GM23338 (cell line): ENCODE measurements around the gene MOB3B. TPM values are rescaled to one million over a fixed set of nuclear protein-coding genes. Genes with fewer than 3 reads are reported as not detected.

Experiments
- ATAC-seq: fragments of 200-7000 bp; cut with Tn5 transposase; 3 replicates; pipeline ENCODE4 v1.9.1; 2020
- DNase-seq: peaks from one replicate; pipeline ENCODE4 v3.0.0-alpha.2; 2015; ENCODE audit warnings: low spot score
- H2AFZ ChIP-seq: fragments of 200-600 bp; sonication (generic); 2 replicates; pipeline ENCODE4 v1.8.0; 2016; ENCODE audit warnings: antibody characterized with exemption, mild to moderate bottlenecking, moderate library complexity
- H3F3A ChIP-seq: fragments of 200-600 bp; sonication (generic); replicated peaks from 2 replicates; pipeline ENCODE4 v1.8.0; 2017; ENCODE audit warnings: antibody characterized with exemption, mixed run types, low read depth
- H3K27ac ChIP-seq: fragments of 200-600 bp; sonication (generic); 2 replicates; pipeline ENCODE4 v1.6.1; 2016; ENCODE audit warnings: low read depth
- H3K27me3 ChIP-seq: fragments of 200-600 bp; sonication (generic); 2 replicates; pipeline ENCODE4 v1.8.0; 2016; ENCODE audit warnings: mild to moderate bottlenecking, mixed run types, moderate library complexity; ENCODE audit not compliant: insufficient read depth
- H3K36me3 ChIP-seq: fragments of 200-600 bp; sonication (generic); 2 replicates; pipeline ENCODE4 v1.8.0; 2016; ENCODE audit warnings: mild to moderate bottlenecking; ENCODE audit not compliant: insufficient read depth
- H3K4me1 ChIP-seq: fragments of 200-600 bp; sonication (generic); 2 replicates; pipeline ENCODE4 v1.8.0; 2016; ENCODE audit warnings: mild to moderate bottlenecking, moderate library complexity; ENCODE audit not compliant: insufficient read depth
- H3K4me2 ChIP-seq: fragments of 200-600 bp; sonication (generic); 2 replicates; pipeline ENCODE4 v1.7.1; 2017; ENCODE audit warnings: mixed run types
- H3K4me3 ChIP-seq: fragments of 200-600 bp; sonication (generic); 2 replicates; pipeline ENCODE4 v1.6.1; 2016; ENCODE audit warnings: mixed run types
- H3K79me2 ChIP-seq: fragments of 200-600 bp; sonication (generic); replicated peaks from 2 replicates; pipeline ENCODE4 v1.8.0; 2017; ENCODE audit warnings: mild to moderate bottlenecking; ENCODE audit not compliant: insufficient read depth
- H3K9me2 ChIP-seq: fragments of 200-600 bp; sonication (generic); 2 replicates; pipeline ENCODE4 v1.8.0; 2017; ENCODE audit not compliant: insufficient read depth
- H4K20me1 ChIP-seq: fragments of 200-600 bp; sonication (generic); replicated peaks from 2 replicates; pipeline ENCODE4 v1.8.0; 2017; ENCODE audit warnings: mild to moderate bottlenecking; ENCODE audit not compliant: insufficient read depth
- H3K27ac Mint-ChIP-seq: 2 replicates; pipeline ENCODE4 v1.8.0; 2020; ENCODE audit warnings: inconsistent platforms, mild to moderate bottlenecking, moderate library complexity, mixed read lengths
- H3K27me3 Mint-ChIP-seq: 3 replicates; pipeline ENCODE4 v1.8.0; 2022; ENCODE audit warnings: low read depth, mild to moderate bottlenecking, moderate library complexity, mixed read lengths, inconsistent platforms; ENCODE audit not compliant: insufficient read depth, poor library complexity
- H3K36me3 Mint-ChIP-seq: 3 replicates; pipeline ENCODE4 v1.8.0; 2021; ENCODE audit warnings: low read depth, mild to moderate bottlenecking, inconsistent platforms, moderate library complexity, mixed read lengths
- H3K4me1 Mint-ChIP-seq: 3 replicates; pipeline ENCODE4 v1.8.0; 2020; ENCODE audit warnings: mild to moderate bottlenecking, inconsistent platforms, mixed read lengths
- H3K4me3 Mint-ChIP-seq: 3 replicates; pipeline ENCODE4 v1.8.0; 2021; ENCODE audit warnings: moderate library complexity, mild to moderate bottlenecking, inconsistent platforms, mixed read lengths
- H3K9me3 Mint-ChIP-seq: 3 replicates; pipeline ENCODE4 v1.8.0; 2020; ENCODE audit warnings: moderate library complexity, mild to moderate bottlenecking, inconsistent platforms, mixed read lengths
- CREB1 ChIP-seq: fragments of 250-450 bp; sonication (Bioruptor Pico); IDR thresholded peaks from 2 replicates; pipeline ENCODE4 v1.5.0; 2020; ENCODE audit warnings: low read depth, mild to moderate bottlenecking, moderate library complexity
- ETS1 ChIP-seq: IDR thresholded peaks from 2 replicates; pipeline ENCODE4 v1.6.1; 2016; ENCODE audit warnings: antibody characterized with exemption
- EZH2 ChIP-seq: fragments of 200-600 bp; sonication (generic); IDR thresholded peaks from one replicate; pipeline ENCODE4 v1.8.0; 2017; ENCODE audit warnings: antibody characterized with exemption, mild to moderate bottlenecking, low read depth; ENCODE audit not compliant: unreplicated experiment
- EZH2phosphoT487 ChIP-seq: fragments of 200-600 bp; sonication (generic); IDR thresholded peaks from one replicate; pipeline ENCODE4 v1.8.1; 2018; ENCODE audit warnings: antibody characterized with exemption; ENCODE audit not compliant: unreplicated experiment
- JUNB ChIP-seq: IDR thresholded peaks from one replicate; pipeline ENCODE4 v1.6.1; 2016; ENCODE audit warnings: antibody characterized with exemption; ENCODE audit not compliant: unreplicated experiment
- NANOG ChIP-seq: IDR thresholded peaks from 2 replicates; pipeline ENCODE4 v1.6.1; 2016; ENCODE audit warnings: antibody characterized with exemption, borderline replicate concordance
- POLR2AphosphoS5 ChIP-seq: IDR thresholded peaks from 2 replicates; pipeline ENCODE4 v1.6.1; 2016; ENCODE audit warnings: antibody characterized with exemption, low read depth
- STAT1 ChIP-seq: IDR thresholded peaks from one replicate; pipeline ENCODE4 v1.6.1; 2016; ENCODE audit warnings: antibody characterized with exemption; ENCODE audit not compliant: unreplicated experiment
- ZNF114 ChIP-seq: fragments of 250-450 bp; sonication (Bioruptor Pico); IDR thresholded peaks from 2 replicates; pipeline ENCODE4 v1.5.0; 2020; ENCODE audit warnings: mild to moderate bottlenecking, moderate library complexity
- ZNF331 ChIP-seq: fragments of 250-450 bp; sonication (Bioruptor Pico); IDR thresholded peaks from 2 replicates; pipeline ENCODE4 v1.5.0; 2020; ENCODE audit warnings: low read depth, mild to moderate bottlenecking, moderate library complexity
- polyA plus RNA-seq: library from polyadenylated mRNA; unstranded; fragments of >200 nt; fragmentation: Nextera tagmentation; extraction: Ambion mirVana; gene quantifications from 2 replicates; pipeline ENCODE4 v1.2.1, GENCODE V29; 2016
- total RNA-seq: library from RNA; depleted of rRNA; stranded (reverse); fragments of >200 nt; shearing (Covaris generic); gene quantifications from 2 replicates; pipeline ENCODE4 v1.2.3, GENCODE V29; 2014
- TF ChIP-seq, protein P1 (sequence below): IDR thresholded peaks from one replicate; pipeline ENCODE4 v1.6.1; 2018; ENCODE audit warnings: antibody characterized with exemption; ENCODE audit not compliant: unreplicated experiment

The MOB3B gene
- total and polyA plus RNA-seq, 2 experiments from 2014 or later: 7.6 to 12.1 TPM

GRCh38 chr9:27293996-27294395, 235.6 kb downstream of the MOB3B start (continued):
- no peak for TF ChIP-seq CREB1 (CRISPR knock-in tag)
- TF ChIP-seq ETS1: no peak
- TF ChIP-seq NANOG: no peak

DNA sequence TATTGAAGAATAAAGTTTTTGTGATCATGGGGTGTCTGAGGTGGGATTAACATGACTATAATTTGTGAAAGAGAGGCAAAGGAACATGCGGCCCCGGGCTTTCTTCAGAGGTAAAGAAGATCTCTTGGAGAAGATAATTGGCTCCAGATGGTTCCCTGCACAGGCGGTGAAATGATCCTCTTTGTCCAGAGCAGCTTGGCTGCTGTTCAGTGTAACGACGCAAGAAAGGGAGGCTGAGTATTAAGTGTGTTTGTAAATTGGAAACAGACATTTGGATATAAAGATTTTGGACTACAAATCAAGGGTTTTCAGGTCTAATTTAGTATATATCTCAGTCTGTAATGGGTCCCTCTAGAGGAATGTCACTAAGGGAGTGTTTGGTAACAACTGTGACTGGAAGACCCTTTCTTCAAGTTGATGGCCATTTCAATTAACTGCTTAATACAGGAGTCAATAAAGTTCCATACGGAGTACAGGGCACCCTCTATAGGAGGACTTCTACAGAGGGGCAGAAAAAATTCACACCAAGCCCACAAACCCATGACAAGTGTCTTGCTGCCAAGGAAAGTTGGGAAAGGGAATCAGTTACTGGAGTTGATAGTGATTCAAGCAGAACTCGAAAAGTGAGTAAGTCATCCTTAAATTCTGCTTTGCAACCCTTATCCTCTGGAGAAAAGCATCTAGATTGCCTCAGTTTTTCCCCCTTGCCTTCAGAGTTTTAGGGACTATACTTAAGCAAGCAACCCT, 236.8 kb downstream of the MOB3B start:
- Histone ChIP-seq H3K4me3 (no peak overlapping the region), H3F3A (no peaks in the 10 kb centered on the region), H3K79me2 (no peaks in the 10 kb centered on the region), H2AFZ (no peak overlapping the region), H3K4me2 (no peak overlapping the region), H4K20me1 (no peaks in the 10 kb centered on the region), H3K27ac (no peak overlapping the region), H3K4me1 (no peaks in the 10 kb centered on the region), H3K36me3 (no peaks in the 10 kb centered on the region), H3K27me3 (no peaks in the 10 kb centered on the region), H3K9me2 (peaks cover 7% of the 10 kb centered on the region; the same call in 1 of the 2 replicates)
- Mint-ChIP-seq H3K27ac (no peak overlapping the region; the same call in 1 of the 2 replicates), H3K27me3 (no peaks in the 10 kb centered on the region), H3K9me3 (no peaks in the 10 kb centered on the region), H3K36me3 (no peaks in the 10 kb centered on the region), H3K4me3 (no peak overlapping the region), H3K4me1 (peaks cover 3% of the 10 kb centered on the region; the same call in 2 of the 3 replicates)
- DNase-seq (no peak), ATAC-seq (no peak)
- no peak for TF ChIP-seq ZNF114 (CRISPR knock-in tag)
- TF ChIP-seq JUNB: no peak
- TF ChIP-seq EZH2phosphoT487: no peak
- TF ChIP-seq, protein P1, sequence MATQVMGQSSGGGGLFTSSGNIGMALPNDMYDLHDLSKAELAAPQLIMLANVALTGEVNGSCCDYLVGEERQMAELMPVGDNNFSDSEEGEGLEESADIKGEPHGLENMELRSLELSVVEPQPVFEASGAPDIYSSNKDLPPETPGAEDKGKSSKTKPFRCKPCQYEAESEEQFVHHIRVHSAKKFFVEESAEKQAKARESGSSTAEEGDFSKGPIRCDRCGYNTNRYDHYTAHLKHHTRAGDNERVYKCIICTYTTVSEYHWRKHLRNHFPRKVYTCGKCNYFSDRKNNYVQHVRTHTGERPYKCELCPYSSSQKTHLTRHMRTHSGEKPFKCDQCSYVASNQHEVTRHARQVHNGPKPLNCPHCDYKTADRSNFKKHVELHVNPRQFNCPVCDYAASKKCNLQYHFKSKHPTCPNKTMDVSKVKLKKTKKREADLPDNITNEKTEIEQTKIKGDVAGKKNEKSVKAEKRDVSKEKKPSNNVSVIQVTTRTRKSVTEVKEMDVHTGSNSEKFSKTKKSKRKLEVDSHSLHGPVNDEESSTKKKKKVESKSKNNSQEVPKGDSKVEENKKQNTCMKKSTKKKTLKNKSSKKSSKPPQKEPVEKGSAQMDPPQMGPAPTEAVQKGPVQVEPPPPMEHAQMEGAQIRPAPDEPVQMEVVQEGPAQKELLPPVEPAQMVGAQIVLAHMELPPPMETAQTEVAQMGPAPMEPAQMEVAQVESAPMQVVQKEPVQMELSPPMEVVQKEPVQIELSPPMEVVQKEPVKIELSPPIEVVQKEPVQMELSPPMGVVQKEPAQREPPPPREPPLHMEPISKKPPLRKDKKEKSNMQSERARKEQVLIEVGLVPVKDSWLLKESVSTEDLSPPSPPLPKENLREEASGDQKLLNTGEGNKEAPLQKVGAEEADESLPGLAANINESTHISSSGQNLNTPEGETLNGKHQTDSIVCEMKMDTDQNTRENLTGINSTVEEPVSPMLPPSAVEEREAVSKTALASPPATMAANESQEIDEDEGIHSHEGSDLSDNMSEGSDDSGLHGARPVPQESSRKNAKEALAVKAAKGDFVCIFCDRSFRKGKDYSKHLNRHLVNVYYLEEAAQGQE: no peak
- no peak for TF ChIP-seq STAT1
- TF ChIP-seq POLR2AphosphoS5: no peak

GRCh38 chr9:27291292-27291691, 238.3 kb downstream of the MOB3B start:
- H3K27ac Mint-ChIP-seq: no peak overlapping the region
- Histone ChIP-seq H4K20me1 (no peaks in the 10 kb centered on the region), H3K4me3 (no peak overlapping the region), H3F3A (no peaks in the 10 kb centered on the region), H3K27ac (no peak overlapping the region), H3K79me2 (no peaks in the 10 kb centered on the region), H3K4me1 (no peaks in the 10 kb centered on the region), H3K9me2 (peaks cover 7% of the 10 kb centered on the region; the same call in 1 of the 2 replicates), H3K36me3 (no peaks in the 10 kb centered on the region), H3K27me3 (no peaks in the 10 kb centered on the region), H2AFZ (no peak overlapping the region), H3K4me2 (no peak overlapping the region)
- no peaks in the 10 kb centered on the region for H3K36me3 Mint-ChIP-seq
- H3K27me3 Mint-ChIP-seq: no peaks in the 10 kb centered on the region
- no peaks in the 10 kb centered on the region for H3K9me3 Mint-ChIP-seq
- H3K4me1 Mint-ChIP-seq: peaks cover 3% of the 10 kb centered on the region; the same call in 2 of the 3 replicates
- DNase-seq (no peak), ATAC-seq (no peak)
- no peak overlapping the region for H3K4me3 Mint-ChIP-seq
- TF ChIP-seq EZH2phosphoT487: no peak
- TF ChIP-seq EZH2: no peak
- no peak for TF ChIP-seq ZNF331
